Heart right ventricle (tissue), 16 donors: ENCODE results near the gene BTBD7. TPM values are rescaled to one million over a fixed set of nuclear protein-coding genes. Genes with fewer than 3 reads are reported as not detected.

Source experiments
- ATAC-seq, 8 donors: fragments of 200-7000 bp; cut with Tn5 transposase; one replicate each; pipeline ENCODE4 v1.9.1; 2020; ENCODE audit warnings: mild to moderate bottlenecking in 8 of 8, moderate library complexity in 8 of 8, moderate number of reproducible peaks in 1 of 8
- DNase-seq, 2 donors: peaks; one replicate each; pipeline ENCODE4 v3.0.0-alpha.2; 2020
- H3K27ac ChIP-seq, 10 donors: fragments of 200-600 bp; sonication (generic) in 2 of 10; one replicate each; pipeline versions ENCODE4 v1.5.0 to v1.8.0; 2020 to 2022; ENCODE audit warnings: mild to moderate bottlenecking in 3 of 10
- H3K27me3 ChIP-seq, 7 donors: fragments of 200-600 bp; one replicate each; pipeline ENCODE4 v1.8.0; 2021 to 2022; ENCODE audit warnings: mild to moderate bottlenecking in 2 of 7
- H3K36me3 ChIP-seq, 9 donors: fragments of 200-600 bp; sonication (generic) in 1 of 9; one replicate each; pipeline versions ENCODE4 v1.5.0 to v1.8.0; 2020 to 2022; ENCODE audit warnings: mild to moderate bottlenecking in 2 of 9
- H3K4me1 ChIP-seq, 9 donors: fragments of 200-600 bp; sonication (generic) in 1 of 9; one replicate each; pipeline versions ENCODE4 v1.5.0 to v1.8.0; 2020 to 2022; ENCODE audit warnings: mild to moderate bottlenecking in 4 of 9
- H3K4me3 ChIP-seq, 10 donors: fragments of 200-600 bp; sonication (generic) in 2 of 10; one replicate each; pipeline versions ENCODE4 v1.5.0 to v1.8.0; 2020 to 2022; ENCODE audit warnings: mild to moderate bottlenecking in 7 of 10, moderate library complexity in 2 of 10
- H3K9me3 ChIP-seq, 11 donors: fragments of 200-600 bp in 10 of 11; sonication (generic) in 2 of 11; one replicate each; pipeline versions ENCODE4 v1.5.0 to v1.8.0; 2013 to 2022; ENCODE audit warnings: mild to moderate bottlenecking in 2 of 11, control low read depth in 1 of 11, moderate library complexity in 1 of 11
- WGBS, 2 donors: extraction: QIAGEN DNeasy Blood & Tissue Kit; methylation state at CpG; one replicate each; pipeline ENCODE4 v1.1.7; 2013; ENCODE audit warnings: inconsistent platforms in 1 of 2; 5-methylcytosine and 5-hydroxymethylcytosine counted together
- intact Hi-C, 10 donors: fragments of 100-400 bp; cut with DNase I; formaldehyde crosslinking; loops; one replicate each; pipeline versions ENCODE4 v1.11.1 to v1.14.2; 2022
- polyA plus RNA-seq, 2 donors: library from polyadenylated mRNA; stranded (reverse); fragments of 200-250 nt; gene quantifications; one replicate each; pipeline ENCODE4 v1.2.3, GENCODE V29; 2013
- total RNA-seq, 10 donors: library from RNA; stranded (reverse); fragmentation: NEBNext Ultra II Directional in 3 of 10; extraction: Animal tissue kit (Norgen Biotek cat#: 25700) in 3 of 10; gene quantifications; one replicate each; pipeline versions ENCODE4 v1.2.1 to v1.2.4, GENCODE V29; 2021 to 2023
- TF ChIP-seq, protein P1 (sequence below), 9 donors: fragments of 200-600 bp; sonication (generic) in 2 of 9; IDR thresholded peaks; one replicate each; pipeline versions ENCODE4 v1.5.0 to v1.8.0; 2021 to 2022; ENCODE audit warnings: antibody characterized with exemption in 9 of 9, mild to moderate bottlenecking in 5 of 9, moderate library complexity in 1 of 9
- donor health status: Arrhythmogenic right ventricular cardiomyopathy.
- donor health status: ischemic (EF 13 %, LVEDD 7.1; RV severe dilation, severe dysfunction).
- donor health status: healthy with polysubstance abuse.
- donor health status: DM: no; HTN: yes; CAD: no.
- donor health status: DM: no; HTN: no; CAD: no.
- donor health status: ischemic (EF 25% LVEDD 6.9; RV normal size, moderate dysfunction).
- donor health status: ischemic (EF 25% LVEDD 5.7; RV mildly dilated, moderate dysfunction).
- donor health status: healthy.
- donor health status: DM: yes; HTN: yes; CAD: no.
- donor health status: Ischemic cardiomyopathy.
- donor health status: ischemic (EF 35%, LVEDD 5.7; RV mildly dilated, moderate dysfunction).
- donor health status: nonischemic (EF 11% LVEDD 7.7; RV severe dilation, severe dysfunction).
- donor health status: DM: yes; HTN: yes; CAD: no.
- donor health status: PGD.
- donor health status: ischemic (EF 29% LVEDD 5.4; RV normal size, mild dysfunction).
- donor health status: nonischemic (EF 23%, LVEDD 6.1; RV moderate dilation, normal function).

BTBD7 gene
- total and polyA plus RNA-seq, 12 donors = 3.6 to 33.6 (median 22.1) TPM

DNA sequence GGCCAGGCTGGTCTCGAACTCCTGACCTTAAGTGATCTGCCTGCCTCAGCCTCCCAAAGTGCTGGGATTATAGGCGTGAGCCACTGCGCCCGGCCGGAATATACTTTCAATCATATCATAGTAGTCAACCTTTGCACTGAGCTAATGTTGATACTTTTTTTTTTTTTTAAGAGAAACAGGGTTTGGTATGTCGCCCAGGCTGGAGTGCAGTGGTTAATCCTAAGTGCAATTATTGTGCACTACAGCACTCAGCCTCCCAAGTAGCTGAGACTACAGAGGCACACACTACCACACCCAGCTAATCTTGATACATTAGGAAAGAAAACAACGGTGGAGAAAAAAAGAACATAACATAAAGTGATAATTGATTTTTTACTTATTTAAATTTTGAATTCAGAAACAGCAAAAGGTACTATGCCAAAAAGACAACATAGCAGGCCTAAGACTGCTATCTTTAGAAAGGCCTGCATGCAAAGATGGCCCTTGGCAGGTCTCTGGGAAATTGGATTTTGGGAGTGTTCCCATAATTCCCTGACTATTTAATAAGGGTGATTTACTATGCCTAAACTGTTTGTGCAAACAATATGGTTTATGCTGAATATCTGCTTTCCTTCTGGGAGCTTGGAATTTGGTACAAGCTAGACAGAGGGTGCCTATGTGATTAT lies 15.5 kb downstream of the BTBD7 start:
- Histone ChIP-seq H3K27ac (peak overlapping the region in 1 of 10 donors; percentile 27), H3K27me3 (no peaks in the 10 kb centered on the region), H3K4me1 (peaks cover 0 to 61% (median 42%) of the 10 kb centered on the region in 9 donors), H3K36me3 (no peaks in the 10 kb centered on the region), H3K9me3 (peaks cover 0 to 3% (median 0%) of the 10 kb centered on the region in 11 donors), H3K4me3 (no peak overlapping the region)
- 89% methylated on average over 7 of the region's 7 CpGs for WGBS, 2 donors
- DNase-seq = no peak
- intact Hi-C loops = no loop called here
- TF ChIP-seq, protein P1, sequence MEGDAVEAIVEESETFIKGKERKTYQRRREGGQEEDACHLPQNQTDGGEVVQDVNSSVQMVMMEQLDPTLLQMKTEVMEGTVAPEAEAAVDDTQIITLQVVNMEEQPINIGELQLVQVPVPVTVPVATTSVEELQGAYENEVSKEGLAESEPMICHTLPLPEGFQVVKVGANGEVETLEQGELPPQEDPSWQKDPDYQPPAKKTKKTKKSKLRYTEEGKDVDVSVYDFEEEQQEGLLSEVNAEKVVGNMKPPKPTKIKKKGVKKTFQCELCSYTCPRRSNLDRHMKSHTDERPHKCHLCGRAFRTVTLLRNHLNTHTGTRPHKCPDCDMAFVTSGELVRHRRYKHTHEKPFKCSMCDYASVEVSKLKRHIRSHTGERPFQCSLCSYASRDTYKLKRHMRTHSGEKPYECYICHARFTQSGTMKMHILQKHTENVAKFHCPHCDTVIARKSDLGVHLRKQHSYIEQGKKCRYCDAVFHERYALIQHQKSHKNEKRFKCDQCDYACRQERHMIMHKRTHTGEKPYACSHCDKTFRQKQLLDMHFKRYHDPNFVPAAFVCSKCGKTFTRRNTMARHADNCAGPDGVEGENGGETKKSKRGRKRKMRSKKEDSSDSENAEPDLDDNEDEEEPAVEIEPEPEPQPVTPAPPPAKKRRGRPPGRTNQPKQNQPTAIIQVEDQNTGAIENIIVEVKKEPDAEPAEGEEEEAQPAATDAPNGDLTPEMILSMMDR (IDR thresholded peaks at IDR 0.05) = no peak
- ATAC-seq = no peak

DNA sequence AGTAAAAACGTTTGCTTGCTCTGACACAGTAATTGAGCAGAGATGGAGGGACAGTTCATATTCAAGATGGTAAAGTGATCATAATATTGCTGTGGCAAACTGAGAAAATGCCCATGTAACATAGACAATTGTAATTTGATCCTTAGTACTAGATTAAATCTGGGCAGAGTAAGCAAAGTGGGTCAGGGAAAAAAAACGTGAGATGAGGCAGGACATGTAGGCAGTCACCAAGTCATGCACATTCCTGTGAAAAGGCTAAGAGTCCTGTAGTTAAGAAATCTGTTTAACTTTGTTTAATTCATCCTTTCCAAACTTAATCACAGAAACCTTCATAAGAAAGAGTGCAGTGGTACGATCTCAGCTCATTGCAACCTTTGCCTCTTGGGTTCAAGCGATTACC lies 16.1 kb downstream of the BTBD7 start:
- intact Hi-C loops = no loop called here
- peaks cover 0 to 61% (median 42%) of the 10 kb centered on the region in 9 donors for H3K4me1 ChIP-seq
- ATAC-seq = no peak
- no peak overlapping the region for H3K4me3 ChIP-seq
- no peaks in the 10 kb centered on the region for H3K36me3 ChIP-seq
- TF ChIP-seq, protein P1 (IDR thresholded peaks at IDR 0.05) = no peak
- H3K9me3 ChIP-seq = peaks cover 0 to 3% (median 0%) of the 10 kb centered on the region in 11 donors
- H3K27ac ChIP-seq = no peak overlapping the region
- 77 to 81% methylated on average over 4 of the region's 4 CpGs for WGBS, 2 donors
- no peak for DNase-seq
- no peaks in the 10 kb centered on the region for H3K27me3 ChIP-seq

DNA sequence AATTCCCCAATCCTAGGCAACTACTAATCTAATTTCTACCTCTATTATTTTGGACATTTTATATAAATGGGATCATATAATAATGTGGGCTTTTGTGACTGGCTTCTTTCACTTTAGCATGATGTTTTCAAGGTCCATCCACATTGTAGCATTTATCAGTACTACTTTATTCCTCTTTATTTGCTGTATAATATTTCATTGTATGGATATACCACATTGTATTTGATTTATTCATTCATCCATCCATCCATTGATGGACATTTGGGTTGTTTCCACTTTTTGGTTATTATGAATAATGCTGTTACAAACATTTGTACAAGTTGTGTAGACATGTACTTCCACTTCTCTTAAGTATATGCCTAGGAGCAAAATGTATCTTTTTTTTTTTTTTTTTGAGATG lies 17.3 kb downstream of the BTBD7 start:
- Histone ChIP-seq H3K36me3 (no peaks in the 10 kb centered on the region), H3K9me3 (peaks cover 0 to 3% (median 0%) of the 10 kb centered on the region in 11 donors), H3K4me3 (no peak overlapping the region), H3K27me3 (no peaks in the 10 kb centered on the region), H3K4me1 (peaks cover 0 to 59% (median 38%) of the 10 kb centered on the region in 9 donors), H3K27ac (no peak overlapping the region)
- DNase-seq (no peak), ATAC-seq (no peak)
- TF ChIP-seq, protein P1 (IDR thresholded peaks at IDR 0.05) = no peak
- intact Hi-C loops = no loop called here

DNA sequence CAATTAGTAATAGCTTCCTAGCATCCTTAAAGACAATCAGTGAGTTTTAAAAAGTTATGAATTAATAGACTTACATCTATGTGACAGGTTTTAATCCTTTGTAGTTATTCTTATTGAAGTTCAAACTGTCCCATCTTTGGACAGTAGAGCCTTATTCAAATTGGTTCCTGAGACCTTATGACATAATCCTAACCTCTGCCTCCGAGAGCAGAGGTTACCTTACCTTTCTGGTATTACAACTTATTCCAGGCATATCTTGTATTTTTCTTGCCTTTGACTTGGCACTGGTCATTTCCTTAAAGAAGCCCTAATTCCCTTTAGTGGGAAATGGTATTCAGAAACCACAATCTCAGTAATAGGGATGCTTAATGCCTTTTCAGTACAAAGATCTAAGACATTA lies 21.8 kb downstream of the BTBD7 start:
- intact Hi-C loops = no loop called here
- Histone ChIP-seq H3K27ac (no peak overlapping the region), H3K4me1 (peaks cover 0 to 35% (median 18%) of the 10 kb centered on the region in 9 donors), H3K36me3 (no peaks in the 10 kb centered on the region), H3K4me3 (no peak overlapping the region), H3K9me3 (peaks cover 0 to 3% (median 0%) of the 10 kb centered on the region in 11 donors), H3K27me3 (no peaks in the 10 kb centered on the region)
- TF ChIP-seq, protein P1 (IDR thresholded peaks at IDR 0.05) = no peak
- WGBS, 2 donors = 73% methylated on average over 1 of the region's 1 CpG
- DNase-seq = no peak
- no peak for ATAC-seq
